Measurements from ENCODE around the gene POC1A.

POC1A gene

DNA sequence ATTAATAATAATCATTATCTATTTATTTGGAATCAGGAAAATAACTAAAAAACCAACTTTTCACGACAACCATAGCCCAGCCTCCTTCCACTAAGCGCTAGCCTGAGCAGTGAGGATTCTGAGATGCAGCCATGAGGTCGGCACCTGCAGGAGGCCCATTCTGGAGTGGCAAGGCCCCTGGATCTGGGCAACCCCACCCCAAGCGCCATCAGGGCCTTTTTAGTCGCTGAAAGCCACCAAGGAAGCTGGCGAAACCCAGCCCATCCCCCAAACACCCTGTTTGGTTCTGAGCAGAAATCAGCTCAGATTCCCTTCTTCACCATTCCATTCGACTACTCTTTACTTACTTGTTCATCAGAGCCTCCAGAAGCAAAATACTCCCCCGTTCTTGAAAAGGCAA, 29.5 kb downstream of the POC1A start:
- DNase-seq = no peak

DNA sequence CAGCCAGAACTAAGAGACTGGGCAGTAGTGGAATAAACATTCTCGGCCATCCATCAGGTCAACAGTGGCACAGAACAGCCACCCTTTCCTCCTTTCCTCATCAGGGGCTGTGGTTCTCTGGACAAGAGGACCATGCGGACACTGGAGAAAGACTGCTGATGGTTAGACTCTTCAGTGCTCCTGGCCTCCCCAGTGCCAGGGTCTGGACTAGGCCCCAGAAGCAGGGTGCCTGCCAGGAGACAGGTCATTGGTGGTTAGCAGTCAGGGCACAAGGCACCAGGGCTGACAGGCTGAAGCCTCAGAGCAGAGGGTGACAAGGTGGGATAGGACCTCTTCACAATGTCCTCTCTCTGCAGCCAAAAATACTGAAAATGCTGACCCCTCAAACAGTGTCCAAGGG, 30.1 kb downstream of the POC1A start:
- no peak for DNase-seq

DNA sequence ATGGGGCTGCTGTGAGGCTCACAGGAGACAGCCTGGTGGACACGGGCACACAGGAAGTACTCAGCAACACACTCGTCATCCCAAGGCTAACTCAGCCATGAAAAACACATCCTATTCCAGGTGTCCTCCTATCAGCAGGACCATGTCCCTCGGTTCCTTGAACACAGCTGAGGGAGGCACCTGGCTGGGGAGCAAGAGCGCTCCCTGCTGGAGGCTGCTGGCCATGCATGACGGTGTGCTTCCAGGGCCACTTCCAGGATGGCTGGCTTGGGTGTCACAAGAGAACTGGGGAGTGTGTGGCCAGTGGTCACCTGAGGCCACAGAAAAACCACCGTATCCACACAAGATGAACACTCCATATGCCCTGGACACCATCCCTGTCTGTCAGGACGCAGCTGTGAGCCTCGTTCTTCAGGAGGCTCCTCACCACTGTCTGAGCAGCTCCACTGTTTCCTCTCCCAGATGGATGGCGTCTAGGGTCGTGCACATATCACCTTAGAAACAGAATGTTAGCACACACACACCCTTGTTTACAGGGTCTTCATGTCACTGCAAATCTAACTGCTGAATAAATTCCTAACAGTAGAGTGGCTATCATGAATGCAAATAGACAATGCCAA, 31.0 kb downstream of the POC1A start:
- DNase-seq = peak; percentile 76

DNA sequence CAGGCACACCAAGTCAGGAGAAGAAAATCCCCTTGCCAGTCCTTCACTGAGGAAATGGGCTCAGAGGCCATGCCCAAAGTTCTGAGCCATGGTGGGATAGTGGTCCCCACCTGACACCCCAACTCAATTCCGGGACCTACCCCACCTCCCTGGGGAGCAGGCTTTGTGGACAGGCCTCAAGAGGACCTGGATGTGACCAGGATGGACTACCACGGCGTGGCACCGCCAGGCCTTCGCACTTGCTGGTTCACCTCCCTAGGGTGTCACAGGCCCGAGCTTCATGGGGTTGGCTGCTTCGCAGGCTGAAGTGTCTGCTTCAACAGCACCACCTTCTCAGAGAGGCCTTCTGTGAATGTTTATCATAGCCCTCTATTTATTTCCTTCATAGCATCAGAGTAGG, 31.7 kb downstream of the POC1A start:
- no peak for DNase-seq

DNA sequence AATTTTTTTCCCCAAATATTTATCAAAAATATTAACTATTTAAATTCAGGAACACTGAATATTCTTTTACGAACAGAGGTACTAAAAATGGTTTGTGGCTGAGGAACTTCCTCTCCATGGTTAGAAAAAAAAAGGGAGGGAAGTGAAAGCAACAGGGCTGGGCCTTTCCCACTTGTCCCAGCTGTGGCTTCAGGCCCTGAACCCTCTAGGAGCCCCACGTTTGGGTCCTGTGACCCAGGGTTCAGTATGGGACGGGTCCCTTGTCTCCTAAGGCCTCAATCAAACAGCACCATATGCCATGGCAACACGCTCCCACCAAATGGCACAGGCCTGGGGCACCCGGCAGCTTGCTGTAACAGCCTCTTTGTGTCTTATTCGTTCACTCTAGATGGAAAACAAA, 32.4 kb downstream of the POC1A start:
- DNase-seq = peak; percentile 12

DNA sequence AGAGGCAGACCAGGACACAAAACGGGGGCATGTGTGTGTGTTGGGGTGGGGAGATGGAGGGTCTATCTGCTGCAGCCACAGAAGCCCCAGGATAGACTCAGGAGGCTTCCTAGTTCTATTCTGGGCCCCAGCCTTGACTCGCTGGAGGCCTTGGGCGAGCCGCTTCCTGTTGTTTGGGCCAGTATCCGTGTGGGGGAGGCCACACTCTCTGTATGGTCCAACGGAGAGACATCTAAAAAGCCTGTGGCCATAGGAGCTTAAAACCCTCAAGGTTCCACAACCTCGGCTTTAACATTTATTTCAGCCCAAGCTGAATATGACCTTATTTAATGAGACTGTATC, 32.8 kb downstream of the POC1A start:
- peak; percentile 16 for DNase-seq

DNA sequence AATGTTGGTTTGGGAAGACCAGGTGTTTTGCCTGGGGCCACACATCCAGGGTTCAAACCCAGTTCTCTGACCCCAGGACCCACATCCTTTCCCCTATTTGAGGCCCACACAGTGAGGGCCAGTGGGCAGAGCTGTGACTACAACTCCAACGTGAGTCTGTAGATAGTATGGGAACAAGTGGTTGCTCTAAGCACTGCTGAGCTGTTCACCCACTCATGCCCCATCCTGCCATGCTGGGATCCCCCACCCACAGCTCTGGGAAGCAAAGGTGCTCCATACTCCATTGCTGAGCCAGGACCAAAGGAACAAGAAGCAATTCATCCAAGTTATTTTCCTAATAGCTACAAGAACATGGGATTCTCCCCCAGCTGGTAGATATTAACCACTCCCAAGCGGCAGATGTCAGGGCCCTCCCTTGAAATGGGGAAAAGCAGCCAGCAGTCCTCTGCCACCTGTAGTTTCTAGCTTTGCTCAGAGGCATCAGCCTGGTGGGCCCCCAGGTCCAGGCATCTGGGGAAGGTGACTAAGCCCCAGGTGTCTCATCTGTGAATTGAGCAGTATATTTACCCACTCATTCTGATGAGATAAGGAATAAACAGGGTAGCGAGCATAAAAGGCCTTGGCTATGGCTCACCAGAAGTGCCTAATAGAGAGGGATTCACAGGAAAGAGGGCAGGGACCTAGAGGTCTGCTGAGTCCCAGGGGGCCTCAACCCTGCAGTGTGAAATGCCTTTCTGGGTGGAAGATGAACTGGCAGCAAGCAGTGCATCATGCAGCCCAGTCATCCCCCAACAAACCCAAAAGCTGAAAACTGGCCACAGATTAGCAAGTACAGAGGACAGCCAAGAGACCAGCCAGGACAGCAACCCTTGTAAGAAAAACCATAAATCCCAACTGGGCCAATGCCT, 33.4 kb downstream of the POC1A start:
- no peak for DNase-seq

DNA sequence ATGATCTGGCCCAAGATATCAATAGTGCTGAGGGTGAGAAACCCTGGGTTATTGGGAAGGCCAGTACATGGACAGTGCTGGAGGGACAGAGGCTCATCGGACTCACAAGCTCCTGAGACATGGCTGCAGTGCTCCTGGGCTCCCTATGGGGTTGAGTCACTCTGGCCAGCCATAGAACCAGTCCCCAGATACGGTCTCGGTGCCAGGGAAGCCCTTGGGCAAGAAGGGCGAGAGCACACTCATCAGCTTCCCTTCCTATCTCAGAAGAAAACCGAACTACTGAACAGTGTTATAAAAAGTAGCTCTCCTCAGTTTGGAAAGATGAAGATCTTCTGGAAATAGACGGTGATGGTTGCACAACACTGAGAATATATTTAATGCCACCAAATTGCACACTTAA, 34.4 kb downstream of the POC1A start:
- DNase-seq = no peak

DNA sequence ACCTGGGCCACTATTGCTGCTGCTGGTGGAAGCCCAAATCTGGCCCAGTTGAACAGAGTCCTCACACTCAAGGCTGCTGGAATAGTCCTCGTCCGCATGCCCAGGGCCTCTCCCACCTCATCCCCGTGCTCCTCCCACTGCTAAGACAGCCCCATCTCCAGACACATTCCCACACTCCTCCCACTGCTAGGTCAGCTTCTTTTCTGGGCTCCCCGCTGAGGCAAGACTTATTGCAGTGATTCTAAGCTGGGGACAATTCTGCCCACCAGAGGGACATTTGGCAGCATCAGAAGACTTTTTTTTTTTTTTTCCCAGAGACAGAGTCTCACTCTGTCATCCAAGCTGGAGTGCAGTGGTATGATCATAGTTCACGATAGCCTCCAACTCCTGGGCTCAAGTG, 35.1 kb downstream of the POC1A start:
- no peak for DNase-seq

DNA sequence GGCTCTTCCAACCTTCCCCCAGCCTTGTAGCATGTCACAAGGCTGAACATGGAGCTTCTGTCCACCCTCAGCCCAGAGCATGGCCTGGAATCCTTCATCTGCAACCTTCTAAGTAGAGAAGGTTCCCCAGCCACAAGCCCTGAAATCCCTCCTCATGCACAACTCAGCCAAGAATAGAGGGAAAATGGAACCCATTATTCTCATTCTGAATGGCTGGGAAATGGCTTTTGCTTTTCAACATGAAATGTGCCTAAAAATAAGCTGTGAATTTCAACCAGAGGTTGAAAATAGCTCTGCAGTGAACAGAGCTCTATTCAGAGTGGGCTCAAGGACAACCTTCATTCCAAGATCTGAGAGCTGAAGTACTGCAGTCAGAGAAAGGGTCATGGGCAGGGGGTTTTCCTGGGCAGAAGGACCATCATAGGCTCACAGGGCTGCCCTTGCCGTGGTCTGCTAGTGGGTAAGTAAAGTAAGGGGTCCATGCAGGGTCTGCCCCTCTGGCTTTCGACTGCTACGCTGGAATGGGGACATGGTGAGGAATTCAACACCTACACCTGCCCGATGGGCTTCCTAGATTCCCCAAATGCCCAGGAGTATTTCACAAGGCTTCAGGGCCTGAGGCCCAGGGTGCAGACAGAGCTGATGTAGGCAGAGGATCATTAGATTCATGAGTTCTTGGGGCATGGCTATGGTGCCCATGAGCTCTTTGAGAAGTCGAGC, 35.9 kb downstream of the POC1A start:
- peak; percentile 76 for DNase-seq

DNA sequence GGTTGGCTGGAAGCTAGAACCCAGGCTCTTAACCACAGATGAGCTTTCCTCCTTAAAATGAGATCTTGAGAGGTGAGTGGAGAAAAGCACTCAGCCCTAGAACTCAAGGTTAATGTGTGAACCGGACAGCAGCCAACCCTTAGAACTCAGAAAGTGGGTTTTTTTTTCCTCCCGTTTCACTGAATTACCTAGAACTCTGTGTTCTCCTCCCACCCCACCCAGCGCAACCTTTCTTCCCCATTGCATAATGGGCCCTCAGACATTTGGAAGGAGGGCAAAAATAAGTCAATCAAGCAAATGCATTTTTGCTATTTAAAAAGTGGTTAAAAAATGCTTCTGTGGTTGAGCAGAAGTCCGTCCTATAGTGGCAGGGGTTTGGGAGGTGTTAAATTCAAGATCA, 36.7 kb downstream of the POC1A start:
- no peak for DNase-seq

DNA sequence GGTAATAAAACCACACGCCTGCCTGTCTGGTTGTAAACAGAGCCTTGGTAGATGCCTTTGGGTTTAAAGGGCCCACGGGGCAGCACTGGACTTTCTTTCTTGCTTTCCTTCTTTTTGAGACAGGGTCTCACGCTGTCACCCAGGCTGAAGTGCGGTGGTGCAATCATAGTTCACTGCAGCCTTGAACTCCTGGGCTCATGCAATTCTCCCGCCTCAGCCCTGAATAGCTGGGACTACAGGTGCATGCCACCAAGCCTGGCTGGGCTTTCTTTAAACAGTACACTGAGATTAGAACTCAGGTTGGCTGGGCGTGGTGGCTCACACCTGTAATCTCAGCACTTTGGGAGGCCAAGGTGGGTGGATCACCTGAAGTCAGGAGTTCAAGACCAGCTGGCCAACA, 42.2 kb downstream of the POC1A start:
- DNase-seq = no peak

DNA sequence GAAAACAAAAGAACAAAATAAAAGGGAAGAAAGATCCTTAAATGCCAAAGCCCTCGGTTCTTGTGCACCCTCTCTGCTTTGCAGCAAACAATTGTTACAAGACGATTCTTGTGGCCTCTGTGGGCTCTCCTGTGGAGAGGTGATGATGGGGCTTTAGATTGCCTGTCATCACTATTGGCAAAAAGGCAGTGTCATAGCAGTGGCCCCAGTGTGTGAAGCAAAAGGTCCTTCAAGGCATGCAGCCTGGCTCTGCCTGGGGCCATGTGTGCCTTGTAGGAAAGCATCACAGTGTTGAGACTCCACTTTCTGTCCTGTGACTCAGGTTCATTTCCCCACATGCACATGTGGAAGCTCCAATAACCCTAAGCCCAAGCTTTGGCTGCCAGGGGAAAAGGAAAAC, 43.7 kb downstream of the POC1A start:
- no peak for DNase-seq

DNA sequence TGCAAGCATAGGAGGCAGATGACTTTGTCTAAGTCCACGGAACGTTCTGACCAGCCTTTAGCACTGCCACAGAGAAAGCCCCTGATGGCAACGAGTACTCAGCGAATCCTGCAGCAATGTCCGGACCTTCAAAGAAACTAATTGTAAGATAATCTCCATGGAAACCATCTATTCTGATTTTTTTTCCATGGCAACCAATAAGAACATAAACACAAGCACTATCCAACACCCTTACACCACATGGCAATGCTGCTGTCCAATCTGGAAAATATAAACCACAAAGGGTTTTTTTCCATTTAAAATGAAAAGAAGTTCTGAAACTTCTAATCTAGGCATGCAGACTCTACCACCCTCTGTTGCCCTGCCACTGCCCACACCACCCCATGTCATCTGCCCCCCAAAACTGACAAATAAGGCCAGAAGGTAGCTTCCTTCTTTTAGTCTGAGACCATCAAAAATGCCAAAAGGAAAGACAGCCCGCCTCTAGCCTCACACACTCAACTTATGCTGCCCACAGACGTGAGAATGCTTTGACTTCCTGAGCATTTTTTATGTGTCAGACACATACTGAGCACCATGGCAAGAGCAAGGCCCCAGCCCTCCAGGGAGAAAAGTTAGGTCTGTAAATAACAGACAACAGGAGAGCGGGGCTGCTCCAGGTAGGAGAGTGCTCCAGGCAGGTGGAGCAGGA, 44.5 kb downstream of the POC1A start:
- no peak for DNase-seq

DNA sequence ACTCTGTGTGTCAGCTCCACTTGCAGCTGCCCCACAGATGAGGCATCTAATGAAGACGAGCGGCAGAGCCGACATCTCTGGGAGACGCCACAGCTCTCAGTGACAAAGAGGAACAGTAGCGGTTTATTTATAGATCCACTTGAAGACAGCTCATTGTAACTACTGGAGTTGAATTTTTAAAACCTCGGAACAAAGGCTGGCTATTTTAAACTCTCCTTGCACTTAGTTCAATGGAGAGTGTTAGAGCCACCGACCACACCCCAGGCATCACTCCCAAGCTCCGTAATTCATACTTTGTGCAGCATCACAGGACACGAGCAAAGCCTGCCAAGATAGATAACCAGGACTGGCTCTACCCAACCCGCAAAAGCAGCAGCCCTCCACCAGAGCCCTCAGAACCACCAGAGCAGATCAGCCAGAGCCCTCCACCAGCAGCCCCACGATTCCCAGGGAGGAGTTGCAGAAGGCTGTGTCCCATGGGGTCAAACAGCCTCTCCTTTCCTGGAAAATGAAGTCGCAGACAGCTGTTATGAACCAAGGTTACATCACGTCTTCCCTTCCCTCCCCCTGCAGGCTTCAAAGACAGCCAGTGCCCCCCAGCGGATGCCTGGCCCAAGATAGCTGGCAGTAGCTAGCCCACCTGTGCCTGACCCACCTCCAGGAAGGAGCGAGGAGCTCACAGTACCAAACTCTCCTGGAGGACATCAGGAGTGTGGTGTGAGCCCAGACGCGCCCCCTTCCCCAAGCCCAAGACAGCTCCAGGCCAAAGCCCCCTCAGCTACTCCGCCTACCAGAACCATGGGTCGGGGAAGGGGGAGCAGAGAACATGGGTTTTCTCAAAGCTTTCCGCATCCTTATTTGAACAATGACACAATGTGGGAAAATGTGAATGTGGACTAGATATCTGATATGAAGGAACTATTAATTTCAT, 45.7 kb downstream of the POC1A start:
- peak; percentile 58 for DNase-seq

DNA sequence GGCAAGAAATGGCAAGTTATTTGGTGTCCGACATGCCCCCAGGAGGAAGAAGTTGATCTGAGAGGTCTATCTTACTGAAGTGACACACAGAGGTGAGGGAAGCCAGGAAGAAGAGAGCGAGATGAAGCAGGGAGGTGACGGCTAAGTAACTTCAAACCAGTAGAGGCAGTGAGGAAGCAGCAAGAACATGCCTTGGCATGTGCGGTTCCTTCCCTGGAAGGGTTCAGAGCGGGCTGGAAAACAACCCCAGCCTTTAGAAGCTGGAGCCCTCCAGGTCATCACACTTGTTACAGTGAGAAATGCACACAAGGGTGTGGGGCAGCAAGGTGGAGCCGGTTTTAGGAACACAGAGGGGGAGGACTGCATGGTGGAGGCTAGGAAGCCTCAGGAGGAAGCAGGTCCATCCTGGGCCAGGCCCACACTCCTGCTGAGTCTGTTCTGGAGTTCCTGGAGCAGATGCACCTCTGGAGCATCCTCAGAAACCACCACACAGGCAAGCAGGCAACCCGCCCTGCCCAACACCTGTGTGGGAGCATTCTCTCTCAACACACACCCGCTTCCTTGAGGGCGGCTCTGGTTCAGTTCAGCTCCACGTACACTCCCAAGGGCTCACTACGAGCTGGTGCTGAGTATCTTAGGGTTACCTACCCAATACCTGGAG, 47.1 kb downstream of the POC1A start:
- DNase-seq = no peak

DNA sequence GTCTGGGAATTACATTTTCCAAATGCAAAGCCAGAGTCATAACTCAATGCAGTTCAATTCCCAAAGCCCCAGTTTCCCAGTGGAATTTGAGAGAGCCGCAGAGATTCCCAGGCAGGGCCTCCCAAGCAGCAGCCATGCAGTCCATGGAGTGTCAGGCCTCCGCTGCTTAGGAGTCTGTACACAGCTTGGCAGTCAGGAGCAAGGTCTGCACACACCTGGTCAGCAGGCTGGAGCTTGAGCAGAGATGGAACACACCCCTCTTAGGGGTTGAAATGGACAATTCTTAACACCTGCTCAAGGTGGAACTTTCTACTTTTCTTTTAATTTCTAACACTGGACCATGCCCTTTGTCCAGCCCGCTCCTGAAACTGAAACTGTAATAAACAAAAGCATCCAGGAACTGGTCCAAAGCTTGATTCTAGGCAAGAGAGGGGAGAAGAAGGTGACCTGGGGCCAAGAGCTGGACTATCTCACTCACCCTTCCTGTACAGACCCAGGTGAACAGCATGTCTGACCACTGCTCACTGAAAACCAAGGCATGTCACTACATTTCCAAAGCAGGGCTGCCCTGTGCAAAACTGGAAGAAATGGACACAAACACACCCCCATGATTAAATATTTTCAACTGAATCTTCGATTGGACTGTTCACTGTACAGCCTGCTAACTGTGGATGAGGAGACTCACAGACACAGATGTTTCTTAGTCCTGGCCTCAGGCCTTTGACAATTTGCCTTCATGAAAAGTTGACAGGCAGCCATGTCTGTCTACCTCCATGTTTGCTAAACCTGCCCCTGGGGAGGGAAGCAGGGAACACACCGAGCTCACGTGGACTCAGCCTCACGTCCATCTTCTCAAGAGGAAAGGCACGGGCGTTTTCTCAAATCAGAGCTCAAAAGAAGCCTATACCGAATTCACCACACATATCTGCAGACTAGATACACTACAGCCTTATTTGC, 49.3 kb downstream of the POC1A start:
- DNase-seq = no peak

DNA sequence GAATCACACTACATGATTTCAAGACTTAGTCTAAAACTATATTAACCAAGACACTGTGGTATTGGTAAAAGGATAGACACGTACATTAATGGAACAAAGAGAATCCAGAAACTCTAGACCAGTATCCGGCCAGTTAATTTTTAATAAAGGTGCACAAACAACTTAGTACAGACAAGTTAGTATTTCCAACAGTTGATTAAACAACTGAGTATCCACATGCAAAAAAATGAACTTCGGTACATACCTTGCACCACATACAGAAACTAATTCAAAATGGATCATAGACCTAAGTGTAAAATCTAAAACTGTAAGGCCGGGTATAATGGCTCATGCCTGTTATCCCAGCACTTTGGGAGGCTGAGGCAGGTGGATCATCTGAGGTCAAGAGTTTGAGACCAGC, 51.3 kb downstream of the POC1A start:
- no peak for DNase-seq

DNA sequence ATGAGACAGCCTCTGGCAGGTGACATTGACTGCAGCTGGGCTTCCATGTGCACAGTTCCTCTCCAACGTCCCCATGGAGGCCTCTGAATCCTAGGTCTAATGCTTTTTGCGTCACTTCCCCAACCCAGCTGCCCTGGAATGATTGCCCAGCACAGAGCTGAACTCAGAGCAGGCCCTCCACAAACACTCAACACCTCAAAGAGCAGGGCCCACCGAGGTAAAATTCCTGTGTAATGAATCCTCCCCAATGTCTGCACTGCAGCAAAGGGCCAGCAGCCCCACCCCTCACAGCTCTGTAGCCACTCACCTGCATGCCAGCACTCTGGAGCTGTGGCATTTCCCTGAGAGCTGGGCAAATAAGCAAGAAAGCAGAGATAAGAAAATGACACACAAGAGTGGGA, 55.2 kb downstream of the POC1A start:
- no peak for DNase-seq

DNA sequence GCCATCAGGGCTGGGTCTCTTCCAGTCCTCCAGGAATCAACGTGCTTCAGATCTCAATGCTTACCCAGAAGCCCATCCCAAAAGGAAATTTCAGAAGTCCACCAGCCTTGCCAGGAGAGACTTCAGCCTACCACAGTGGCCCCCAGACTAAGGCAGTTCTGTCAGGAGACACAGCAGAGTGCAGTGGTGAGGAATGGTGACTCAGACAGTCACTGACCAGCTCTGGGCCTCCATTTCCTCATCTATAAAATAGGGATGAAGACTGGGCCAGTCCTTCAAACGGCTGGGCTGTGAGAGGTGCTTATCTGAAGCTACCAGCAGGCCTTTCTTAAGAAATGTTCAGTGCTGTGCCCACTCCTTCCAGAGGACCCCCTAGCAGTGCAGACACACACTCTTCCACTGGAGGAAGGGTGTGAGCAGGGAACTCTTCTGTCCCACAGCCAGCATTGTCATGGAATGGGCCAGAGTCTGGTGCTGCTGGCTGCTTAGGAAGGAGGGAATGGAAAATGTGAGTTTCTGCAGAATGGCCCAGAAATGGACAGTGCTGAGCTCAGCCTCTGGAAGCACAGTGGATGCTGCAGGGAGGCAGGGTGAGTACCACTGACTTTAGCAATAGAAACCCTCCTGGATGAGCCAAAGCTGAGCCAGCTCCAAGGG, 56.2 kb downstream of the POC1A start:
- no peak for DNase-seq

Data from midbrain (tissue), 1 donor.